Effector CD4-positive, alpha-beta T cell (primary cell): ENCODE data around the gene TBC1D1.
"Not testable (repeated sequence)": the region's sequence is repeated elsewhere in the genome, so short reads cannot be mapped to it uniquely, and the experiment has no call there.

Experiments used
- DNase-seq: peaks from one replicate; pipeline ENCODE4 v3.0.0-alpha.2; 2020

The TBC1D1 gene

DNA sequence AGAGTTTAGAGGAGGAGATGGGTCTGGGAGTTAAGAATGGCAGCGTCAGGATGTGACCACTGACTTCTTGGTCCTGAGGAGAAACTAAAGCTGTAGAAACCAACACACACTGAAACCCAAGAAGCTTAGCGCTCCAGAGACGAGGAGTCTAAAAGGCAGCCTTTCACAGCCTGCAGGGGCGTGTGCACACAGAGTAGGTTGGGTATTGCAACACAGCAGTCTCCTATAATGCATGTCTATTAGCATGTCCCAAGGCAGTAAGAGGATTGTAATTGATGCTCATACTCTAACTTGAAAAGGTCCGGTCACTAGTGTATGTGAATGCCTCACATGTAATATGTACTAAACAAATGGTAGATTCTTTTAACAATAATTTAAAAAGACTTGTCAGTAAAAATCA, 126.7 kb downstream of the TBC1D1 start:
- DNase-seq, result no peak

DNA sequence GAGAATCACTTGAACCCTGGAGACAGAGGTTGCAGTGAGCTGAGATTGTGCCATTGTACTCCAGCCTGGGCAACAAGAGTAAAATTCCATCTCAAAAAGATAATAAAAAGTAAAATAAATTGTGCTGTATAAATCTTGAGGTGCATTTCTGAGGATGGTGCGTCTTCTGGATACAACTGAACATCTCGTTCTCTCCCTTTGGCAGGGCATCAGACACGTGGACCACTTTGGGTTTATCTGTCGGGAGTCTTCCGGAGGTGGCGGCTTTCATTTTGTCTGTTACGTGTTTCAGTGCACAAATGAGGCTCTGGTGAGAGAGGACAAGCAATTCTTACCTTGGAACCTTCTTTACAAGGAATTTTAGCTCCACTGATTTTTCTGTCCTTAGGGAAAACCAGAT, 129.5 kb downstream of the TBC1D1 start:
- no peak for DNase-seq

DNA sequence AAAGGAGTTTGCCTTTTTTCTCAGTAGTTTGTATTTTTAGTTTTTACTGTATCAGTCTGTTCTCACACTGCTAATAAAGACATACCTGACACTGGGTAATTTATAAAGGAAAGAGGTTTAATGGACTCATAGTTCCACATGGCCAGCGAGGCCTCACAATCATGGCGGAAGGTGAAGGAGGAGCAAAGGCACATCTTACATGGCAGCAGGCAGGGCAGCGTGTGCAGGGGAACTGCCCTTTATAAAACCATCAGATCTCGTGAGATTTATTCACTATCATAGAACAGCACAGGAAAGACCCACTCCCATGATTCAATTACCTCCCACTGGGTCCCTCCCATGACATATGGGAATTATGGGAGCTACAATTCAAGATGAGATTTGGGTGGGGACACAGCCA, 130.1 kb downstream of the TBC1D1 start:
- not testable (repeated sequence) for DNase-seq

DNA sequence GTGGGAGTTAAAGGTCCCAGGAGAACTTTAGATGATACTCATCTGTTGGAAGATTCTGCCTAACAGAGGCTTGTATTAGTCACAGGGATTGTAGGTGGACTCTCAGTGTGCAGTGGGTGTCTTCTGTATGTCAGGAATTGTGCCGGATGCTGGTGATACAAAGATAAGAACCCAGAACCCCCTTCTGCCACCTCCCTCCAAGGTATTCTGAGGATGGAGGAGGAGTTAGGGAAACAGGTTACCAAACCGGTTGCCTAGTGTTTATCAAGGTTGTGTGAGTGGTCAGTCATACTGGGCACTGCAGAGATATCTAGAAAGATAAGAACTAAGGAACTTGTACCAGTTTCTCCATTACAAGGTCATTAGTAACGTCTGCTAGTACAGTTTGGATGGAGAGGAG, 130.9 kb downstream of the TBC1D1 start:
- DNase-seq, result no peak

DNA sequence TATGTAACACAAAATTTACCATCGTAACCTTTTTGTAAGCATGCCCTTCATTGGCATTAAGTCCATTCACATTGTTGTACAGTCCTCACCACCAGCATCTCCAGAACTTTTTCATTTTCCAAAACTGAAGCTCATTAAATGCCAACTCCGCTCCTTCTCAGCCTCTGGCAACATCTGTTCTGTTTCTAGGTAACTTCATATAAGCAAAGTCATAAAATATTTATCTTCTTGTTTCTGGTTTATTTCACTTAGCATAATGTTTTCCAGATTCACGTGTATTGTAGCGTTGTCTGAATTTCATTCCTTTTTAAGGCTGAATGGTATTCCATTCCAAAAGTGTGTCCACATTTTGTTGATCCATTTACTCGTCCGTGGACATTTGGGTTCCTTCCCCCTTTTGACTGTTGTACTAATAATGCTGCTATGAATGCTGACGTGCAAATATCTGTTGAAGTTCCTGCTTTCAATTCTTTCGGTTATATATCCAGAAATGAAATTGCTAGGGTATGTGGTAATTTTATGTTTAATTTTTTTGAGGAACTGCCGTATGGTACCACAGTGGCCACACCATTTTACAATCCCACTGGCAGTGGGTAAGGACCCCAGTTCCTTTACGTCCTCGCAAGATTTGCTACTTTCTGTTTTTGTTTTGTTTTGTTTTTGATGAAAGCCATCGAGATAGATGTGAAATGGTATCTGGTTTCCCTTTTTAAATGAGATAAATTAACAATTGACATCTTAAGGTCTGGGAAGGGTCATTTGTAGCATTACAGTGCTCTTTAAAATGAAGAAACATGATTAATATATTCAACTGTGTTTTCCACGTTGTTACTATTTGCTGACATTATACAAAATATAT, 132.7 kb downstream of the TBC1D1 start:
- DNase-seq, result no peak

DNA sequence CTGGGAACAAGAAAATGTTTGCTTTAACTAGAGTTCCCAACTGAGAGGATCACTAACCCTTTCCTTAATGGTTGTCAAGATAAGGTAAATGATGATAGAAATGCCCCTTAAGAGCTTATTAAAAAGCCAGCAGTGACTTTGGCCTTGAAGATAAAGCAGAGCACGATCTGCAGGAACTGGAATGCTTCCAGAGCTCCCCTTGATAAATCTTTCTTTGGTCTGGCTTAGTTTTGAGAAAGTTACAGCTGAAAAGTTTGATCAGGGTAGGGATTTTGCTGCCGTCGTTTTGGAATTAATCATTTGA, 133.3 kb downstream of the TBC1D1 start:
- no peak for DNase-seq

DNA sequence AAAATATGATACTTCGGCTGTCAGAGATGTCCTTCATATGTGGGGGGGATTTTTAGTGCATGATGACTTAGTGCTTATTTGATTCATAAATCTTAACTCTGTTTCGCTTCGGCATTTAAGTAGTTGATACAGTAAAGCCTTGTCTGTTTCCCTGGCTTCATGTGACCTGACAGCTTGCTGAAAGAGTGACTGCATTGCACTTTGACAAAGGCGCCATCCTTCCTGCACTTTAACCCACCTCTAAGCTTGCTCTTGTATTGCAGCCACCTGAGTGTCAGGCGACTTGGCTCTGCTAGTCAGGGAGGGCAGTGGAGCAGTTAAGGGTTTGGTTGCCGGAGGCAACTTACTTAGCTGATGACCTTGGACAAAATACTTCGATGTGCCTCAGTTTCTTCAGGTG, 134.8 kb downstream of the TBC1D1 start:
- no peak for DNase-seq

DNA sequence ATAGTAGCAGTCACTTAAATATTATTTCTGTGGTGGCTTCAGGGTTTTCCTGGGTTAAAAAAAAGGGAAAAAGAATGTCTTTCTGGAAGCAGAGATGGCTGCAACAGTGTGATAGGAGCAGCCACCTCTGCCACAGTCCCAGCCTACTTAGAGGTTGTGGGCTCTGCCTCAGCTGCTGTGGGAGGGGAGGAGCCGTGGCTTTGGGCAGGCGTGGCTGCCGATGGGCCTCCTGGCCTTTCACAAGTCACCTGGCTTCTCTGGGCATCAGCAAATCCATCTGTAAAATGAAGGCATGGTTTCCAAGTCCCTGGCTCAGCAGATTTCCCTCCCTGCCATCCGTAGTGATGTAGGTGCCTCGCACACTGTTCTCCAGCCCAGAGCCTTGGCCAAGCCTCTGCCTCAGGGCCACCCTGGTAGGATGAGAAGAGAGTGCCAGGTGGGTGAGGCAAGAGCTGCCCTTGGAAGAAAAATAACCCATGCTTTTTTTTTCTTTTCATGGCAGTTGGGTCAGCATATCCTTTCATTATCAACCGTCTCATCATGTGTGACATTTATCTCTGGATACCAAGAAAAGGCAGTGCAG, 135.4 kb downstream of the TBC1D1 start:
- no peak for DNase-seq

DNA sequence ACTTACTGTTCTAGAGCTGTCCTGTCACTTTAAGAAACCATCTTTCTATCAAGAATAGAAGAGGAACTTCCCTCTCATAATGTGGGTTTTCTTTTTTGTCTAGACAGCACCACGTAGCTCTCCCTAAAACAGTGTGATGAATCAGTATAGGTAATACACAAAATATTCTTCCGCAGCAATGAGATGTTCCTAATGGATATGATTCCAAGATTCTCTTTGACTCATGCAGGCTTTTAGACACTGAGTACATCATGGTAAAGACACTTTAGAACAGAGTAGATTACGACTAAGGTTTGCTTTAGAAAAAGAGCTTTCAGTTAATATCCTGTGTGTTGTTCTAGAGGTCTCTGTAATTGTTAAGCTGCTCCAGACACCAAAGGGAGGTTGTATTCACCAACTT, 139.1 kb downstream of the TBC1D1 start:
- no peak for DNase-seq

DNA sequence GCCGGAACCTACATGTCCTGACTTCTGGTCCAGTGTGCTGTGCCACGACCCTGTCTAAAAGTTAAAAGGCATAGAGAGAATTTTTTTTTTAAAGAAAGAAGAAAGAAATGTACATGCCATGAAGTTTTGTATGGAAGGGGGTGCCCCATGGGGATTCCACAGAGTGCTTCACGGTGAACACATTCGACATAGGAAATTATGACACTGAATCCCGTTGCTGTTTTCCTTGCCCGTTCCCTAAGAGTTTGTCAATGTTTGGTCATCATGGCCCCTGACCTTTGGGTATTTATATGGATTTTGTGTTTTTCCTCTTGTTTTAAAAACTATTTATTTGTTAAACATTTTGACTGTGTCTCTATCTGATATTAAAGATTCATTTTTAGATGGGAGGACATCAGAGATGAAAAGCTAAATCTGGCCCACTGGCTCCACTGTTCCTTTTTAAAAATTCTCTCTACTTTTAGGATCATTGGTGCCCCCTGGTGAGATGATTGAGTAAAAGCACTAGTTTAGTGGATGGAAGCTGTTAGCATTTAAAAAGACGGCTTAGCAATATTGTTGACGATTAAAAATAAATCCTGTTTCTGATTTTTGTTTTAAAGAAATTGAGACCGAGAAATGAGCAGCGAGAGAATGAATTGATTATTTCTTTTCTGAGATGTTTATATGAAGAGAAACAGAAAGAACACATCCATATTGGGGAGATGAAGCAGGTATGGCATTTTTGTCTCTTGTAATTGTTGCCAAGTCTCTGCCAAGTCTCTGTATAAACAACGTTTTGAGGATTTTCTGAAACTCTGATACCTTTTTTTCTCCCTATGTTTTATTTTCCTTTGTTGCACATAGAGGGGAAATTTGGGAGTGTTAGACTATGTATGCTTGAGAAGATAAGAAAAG, 144.3 kb downstream of the TBC1D1 start:
- peak; percentile 41 for DNase-seq

DNA sequence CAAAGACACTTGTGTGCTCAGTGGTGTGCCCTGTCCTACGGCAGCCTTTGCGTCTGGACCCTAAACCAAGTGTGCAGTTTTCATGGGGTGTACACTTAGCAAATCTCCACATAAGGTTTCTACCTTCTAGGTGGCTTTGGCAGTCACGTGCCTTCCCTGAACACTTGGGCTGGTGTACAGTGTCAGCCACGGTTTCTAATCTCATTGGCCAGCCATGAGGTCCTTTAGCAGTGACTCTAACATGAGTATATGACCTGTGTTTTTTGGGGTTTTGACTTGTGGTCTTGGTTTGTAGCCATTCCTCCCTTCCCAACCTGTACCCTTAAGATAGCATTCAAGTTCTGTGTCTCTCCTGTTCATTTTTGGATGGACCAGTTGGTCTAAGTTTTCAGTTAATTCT, 145.7 kb downstream of the TBC1D1 start:
- no peak for DNase-seq

DNA sequence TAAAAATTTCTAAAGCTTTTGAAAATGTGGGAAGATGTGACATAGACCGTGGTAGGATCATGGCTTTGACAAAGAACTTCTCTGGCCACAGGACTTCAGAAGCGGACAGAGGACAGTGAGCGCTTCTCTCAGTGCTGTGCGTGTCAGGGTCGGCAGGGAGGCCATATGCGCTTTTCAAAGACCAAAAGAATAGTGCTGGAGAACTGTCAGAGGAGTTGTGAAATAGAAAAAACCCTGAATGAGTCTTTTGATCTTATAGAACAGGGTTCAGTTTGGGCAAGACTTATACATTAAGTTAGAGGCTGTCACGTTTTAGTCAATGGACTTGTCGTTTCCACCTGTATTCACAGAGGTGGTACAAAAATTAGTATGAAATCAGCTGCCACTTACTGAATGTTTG, 146.7 kb downstream of the TBC1D1 start:
- DNase-seq, result no peak

DNA sequence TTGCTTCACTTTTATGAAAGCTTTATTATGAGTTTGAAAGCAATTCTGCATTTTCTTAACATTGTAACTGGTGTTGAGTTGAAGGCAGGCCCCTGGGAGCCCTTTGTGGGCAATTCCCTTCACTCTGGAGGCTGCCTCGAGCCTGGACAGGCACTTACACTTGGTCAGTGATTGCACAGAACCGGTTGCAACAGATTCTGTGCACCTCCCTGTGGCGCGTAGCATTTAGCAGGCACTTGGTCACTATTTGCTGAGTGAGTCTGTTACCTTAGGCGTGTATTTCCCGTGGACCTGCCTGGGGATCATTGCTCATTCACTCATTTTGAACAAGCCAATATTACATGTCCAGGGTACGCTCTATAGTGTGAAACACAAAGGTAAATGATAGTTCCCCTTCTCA, 149.7 kb downstream of the TBC1D1 start:
- DNase-seq, result no peak

DNA sequence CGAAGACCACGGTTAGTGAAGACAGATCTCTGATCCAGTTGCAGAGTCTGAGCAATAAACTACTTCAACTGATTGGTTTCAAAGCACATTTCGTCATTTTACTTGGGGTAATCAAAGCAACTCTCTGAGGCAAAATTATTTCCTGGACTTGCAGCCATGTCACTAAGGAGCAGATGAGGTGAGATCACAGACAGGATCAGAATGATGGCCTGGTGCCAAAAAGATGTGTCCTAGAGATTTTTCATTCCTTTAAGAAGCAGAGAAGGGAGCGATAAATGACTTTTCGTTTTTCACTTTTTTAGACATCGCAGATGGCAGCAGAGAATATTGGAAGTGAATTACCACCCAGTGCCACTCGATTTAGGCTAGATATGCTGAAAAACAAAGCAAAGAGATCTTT, 153.2 kb downstream of the TBC1D1 start:
- DNase-seq, result no peak

DNA sequence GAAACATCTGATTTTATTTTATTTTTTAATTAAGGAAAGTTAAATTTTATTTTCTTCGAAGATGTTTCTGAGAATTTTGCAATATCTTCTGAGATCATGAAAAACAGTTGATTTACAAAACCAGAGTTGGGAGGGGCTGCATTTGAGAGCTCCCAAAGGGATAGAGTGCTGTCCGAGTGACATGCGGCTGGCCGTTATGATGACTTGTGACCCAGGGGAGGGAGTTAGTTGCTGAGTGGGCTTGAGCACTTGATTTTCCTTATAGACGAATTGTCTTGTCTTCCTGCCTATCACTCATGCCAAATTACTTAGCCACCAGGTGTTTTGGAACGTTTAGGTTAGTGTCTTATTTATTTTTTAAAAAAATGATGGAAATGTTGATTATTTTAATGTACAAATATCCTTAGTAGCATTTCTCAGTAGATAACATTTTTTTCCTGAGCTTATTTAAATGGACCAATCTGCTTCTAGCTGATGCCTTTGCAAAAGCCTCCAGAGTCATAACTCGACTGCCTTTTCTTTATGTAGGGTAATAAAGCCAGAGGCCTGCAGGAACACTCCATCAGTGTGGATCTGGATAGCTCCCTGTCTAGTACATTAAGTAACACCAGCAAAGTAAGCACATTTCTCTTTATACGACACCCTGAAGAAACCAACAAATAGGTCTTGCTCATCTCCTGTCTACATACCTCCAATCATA, 154.6 kb downstream of the TBC1D1 start:
- DNase-seq, result no peak

DNA sequence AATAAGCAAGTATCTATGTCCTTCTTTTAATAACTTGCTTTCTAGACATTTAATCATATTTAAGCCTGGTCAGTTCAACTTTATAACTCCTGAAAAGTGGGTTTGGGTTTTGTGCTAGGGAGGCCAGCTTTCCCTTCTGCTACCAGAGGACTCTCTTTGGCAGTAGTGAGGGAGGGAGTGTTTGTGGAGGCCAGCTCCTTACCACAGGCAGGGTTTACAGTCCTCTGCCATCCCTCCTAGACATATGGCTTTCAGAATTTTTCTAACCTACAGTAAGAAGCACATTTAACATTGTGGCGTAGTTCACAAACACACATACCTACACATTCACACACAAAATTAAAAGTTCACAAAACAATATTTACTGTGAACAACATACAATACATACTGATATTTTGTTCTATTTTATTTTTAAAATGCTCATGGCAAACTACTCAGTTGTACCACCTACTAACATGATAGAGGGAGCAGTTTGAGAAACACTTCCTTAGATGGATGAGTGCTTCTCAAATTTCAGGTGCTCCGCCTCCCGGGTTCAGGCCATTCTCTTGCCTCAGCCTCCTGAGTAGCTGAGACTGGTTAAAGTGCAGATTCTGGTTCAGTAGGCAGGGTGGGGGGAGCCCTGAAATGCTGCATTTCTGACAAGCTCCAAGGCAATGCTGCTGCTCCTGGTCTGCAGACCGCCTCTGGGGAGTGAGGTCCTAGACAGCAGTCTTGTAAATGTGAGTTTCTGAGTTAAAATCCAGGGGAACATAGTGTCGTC, 156.0 kb downstream of the TBC1D1 start:
- no peak for DNase-seq

DNA sequence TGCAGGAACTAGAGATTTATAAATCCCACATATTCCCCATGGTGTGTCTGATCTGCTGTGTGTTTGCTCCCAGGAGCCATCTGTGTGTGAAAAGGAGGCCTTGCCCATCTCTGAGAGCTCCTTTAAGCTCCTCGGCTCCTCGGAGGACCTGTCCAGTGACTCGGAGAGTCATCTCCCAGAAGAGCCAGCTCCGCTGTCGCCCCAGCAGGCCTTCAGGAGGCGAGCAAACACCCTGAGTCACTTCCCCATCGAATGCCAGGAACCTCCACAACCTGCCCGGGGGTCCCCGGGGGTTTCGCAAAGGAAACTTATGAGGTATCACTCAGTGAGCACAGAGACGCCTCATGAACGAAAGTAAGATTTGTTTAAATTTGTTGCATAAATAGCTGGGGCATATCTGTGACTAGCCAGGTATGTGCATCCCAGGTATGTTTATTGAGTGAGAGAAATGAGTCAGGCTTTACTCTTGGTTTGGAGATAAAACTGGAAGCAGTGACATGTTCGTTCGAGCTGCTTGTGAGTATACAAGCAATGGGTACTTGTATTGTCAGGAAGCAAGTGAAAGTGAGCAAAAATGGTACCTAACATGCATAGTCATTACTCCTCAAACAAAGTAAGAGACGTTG, 158.8 kb downstream of the TBC1D1 start:
- no peak for DNase-seq

DNA sequence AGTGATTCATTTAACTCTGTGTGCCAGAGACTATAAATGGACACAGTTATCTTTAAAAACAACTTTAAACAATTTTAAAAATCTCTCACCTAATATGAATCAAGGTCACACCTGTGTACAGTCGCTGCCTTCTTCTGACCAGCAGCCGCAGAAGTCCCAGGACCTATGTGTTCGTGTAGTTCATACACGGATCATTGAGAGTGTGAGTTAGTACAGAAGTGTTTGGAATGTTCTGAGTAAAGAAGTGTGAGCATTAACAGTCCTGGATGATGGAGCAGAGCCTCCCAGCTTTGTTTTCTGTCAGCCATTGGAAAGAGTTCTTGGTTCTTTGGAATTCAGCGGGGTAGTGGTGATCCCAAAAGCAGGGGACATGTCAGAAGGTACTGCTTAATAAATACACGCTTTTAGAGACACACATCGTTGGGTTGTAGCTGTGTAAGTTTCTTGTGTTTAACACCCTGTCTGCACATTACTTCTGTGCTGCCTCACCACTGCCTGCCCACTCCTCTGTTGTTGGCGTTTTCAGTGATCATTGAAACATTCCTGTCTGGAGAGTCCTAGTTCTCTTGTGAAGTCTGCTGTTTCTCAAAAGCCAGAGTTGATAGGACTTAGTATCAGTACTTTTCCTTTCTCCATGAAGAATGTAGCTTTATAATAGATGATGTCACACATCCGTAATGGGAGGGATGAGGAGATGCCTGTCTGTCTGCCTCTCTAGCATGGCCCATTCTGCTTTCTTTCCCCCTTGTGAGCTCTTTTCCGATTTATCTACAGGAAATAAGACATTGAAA, 159.9 kb downstream of the TBC1D1 start:
- no peak for DNase-seq

DNA sequence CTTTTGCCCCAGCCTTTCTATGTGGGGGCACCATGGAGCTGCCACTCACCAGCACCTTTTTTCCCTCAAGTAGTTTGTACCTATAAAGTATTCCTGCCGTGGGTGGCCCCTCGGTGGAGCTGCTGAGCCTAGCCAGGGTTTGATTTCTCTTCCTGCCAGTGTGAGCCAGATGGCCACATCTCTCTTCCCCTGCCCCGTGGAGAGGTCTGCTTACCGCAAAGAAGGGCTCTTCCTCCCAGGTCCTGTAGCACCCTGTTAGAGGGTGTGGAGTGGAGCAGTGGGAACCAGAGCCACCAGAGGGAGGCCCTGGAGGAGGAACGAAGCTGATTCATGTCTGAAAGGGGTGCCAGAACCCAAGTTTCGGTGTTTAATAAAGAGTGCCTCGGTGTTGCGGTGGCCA, 164.7 kb downstream of the TBC1D1 start:
- DNase-seq, result no peak

DNA sequence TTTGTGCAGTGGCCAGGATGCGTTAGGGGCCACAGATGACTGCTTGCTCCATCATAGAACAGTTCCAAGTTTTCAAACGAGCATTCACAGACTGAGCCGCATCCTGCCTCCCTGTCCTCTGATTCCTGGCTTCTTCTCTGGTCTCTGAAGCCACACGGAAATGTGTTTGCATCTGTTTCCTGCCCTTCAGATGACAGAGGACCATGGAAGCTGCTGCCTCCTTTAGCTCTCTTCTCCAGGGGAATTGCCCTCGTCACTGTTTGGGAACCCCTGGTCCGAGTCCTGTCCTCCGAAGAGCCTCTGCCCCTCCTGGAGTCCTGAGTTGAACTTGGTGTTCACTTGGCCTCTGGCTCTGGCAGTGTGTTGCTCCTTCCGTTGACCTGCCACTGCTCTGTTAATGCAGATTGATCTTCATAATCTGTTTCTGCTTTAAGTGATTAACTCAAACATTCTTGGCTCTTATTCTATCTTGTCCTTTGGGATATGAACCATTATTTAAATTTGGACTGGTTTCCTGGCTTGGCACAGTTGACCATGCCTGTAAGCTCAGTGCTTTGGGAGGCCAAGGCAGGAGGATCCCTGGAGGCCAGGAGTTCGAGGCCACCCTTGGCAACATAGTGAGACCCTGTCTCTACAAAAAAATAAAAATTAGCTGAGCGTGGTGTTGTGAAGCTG, 165.3 kb downstream of the TBC1D1 start:
- DNase-seq, result no peak

DNA sequence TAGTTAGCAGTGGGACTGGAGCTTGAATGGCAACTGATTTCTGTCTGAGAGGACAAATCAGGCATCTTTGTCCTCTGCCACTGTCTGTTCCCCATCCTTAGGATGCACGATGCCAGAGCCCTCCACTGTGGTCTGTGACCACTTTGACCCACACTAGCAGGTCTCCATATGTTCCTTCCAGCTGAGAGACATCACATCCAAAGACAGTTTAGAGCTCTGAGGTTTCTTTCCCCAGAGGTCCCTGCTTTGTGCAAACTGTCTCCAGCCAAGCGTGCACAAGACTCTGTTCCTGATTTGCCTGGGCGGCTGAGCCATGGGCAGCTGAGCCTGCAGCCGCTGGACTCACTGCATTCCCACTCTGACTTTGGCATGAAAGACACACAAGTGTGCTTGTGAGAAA, 167.3 kb downstream of the TBC1D1 start:
- DNase-seq, result no peak
